A673 (cell line): Measurements from ENCODE around the gene CARS1. TPM values are rescaled to one million over a fixed set of nuclear protein-coding genes. Genes with fewer than 3 reads are reported as not detected.

Experiments used
- BruUV-seq: library from RNA; stranded (reverse); fragments of 400-500 nt; replicated peaks from 2 replicates; lab custom pipeline; 2021; lab: Mats Ljungman, UMichigan
- CTCF ChIA-PET: fragments of 300-600 bp; sonication (Branson Sonifier 250); formaldehyde crosslinking; loops from one replicate; lab custom pipeline; 2022; ENCODE audit warnings: antibody characterized with exemption; lab: Charles Lee
- POLR2A ChIA-PET: fragments of 300-600 bp; sonication (Branson Sonifier 250); formaldehyde crosslinking; loops from one replicate; lab custom pipeline; 2022; ENCODE audit warnings: antibody characterized with exemption; ENCODE audit not compliant: low non-redundant PET; lab: Charles Lee
- DNase-seq: peaks from one replicate; pipeline ENCODE4 v3.0.0-alpha.2; 2015; ENCODE audit warnings: low spot score
- H3K27ac ChIP-seq: fragments of 200-600 bp; sonication (generic); 2 replicates; pipeline ENCODE4 v1.5.1; 2016; ENCODE audit warnings: mixed run types, low read depth, mild to moderate bottlenecking, mixed read lengths, antibody characterized with exemption, low read length; ENCODE audit not compliant: poor library complexity, severe bottlenecking
- H3K27me3 ChIP-seq: fragments of 200-600 bp; sonication (generic); replicated peaks from 2 replicates; pipeline ENCODE4 v1.6.1; 2017; ENCODE audit warnings: mixed run types, low read depth, mild to moderate bottlenecking, mixed read lengths, antibody characterized with exemption, low read length; ENCODE audit not compliant: insufficient read depth, poor library complexity
- H3K36me3 ChIP-seq: fragments of 200-600 bp; sonication (generic); 2 replicates; pipeline ENCODE4 v1.6.1; 2016; ENCODE audit warnings: mixed run types, mild to moderate bottlenecking, mixed read lengths, antibody characterized with exemption, low read length; ENCODE audit not compliant: insufficient read depth, poor library complexity, severe bottlenecking
- H3K4me1 ChIP-seq: fragments of 200-600 bp; sonication (generic); 2 replicates; pipeline ENCODE4 v1.6.1; 2017; ENCODE audit warnings: mixed run types, mild to moderate bottlenecking, mixed read lengths, antibody characterized with exemption, low read length; ENCODE audit not compliant: insufficient read depth, poor library complexity, severe bottlenecking
- H3K4me3 ChIP-seq: fragments of 200-600 bp; sonication (generic); 2 replicates; pipeline ENCODE4 v1.5.1; 2016; ENCODE audit warnings: low read depth, mixed run types, mild to moderate bottlenecking, mixed read lengths, low read length; ENCODE audit not compliant: poor library complexity, severe bottlenecking
- H3K9me3 ChIP-seq: fragments of 200-600 bp; sonication (generic); 2 replicates; pipeline ENCODE4 v1.6.1; 2016; ENCODE audit warnings: mixed run types, low read depth, mild to moderate bottlenecking, mixed read lengths, antibody characterized with exemption, low read length; ENCODE audit not compliant: poor library complexity, severe bottlenecking
- EZH2 ChIP-seq: fragments of 200-600 bp; sonication (generic); IDR thresholded peaks from 2 replicates; pipeline ENCODE4 v1.6.1; 2017; ENCODE audit warnings: borderline replicate concordance, low read depth, mild to moderate bottlenecking, mixed read lengths, antibody characterized with exemption, low read length; ENCODE audit not compliant: poor library complexity, severe bottlenecking
- intact Hi-C: fragments of 100-400 bp; cut with micrococcal nuclease; formaldehyde crosslinking; loops from one replicate; pipeline ENCODE4 v1.10.0; 2022; ENCODE audit not compliant: unreplicated experiment
- total RNA-seq: library from RNA; stranded (reverse); gene quantifications from 2 replicates; pipeline ENCODE4 v1.2.3, GENCODE V29; 2021
- TF ChIP-seq, protein P1 (sequence below): fragments of 300-800, 200-600 bp; sonication (generic); conservative IDR thresholded peaks from 2 replicates; pipeline ENCODE4 v1.5.1; 2017; ENCODE audit warnings: low read depth, mild to moderate bottlenecking, antibody characterized with exemption, low read length, moderate library complexity, mixed read lengths

The CARS1 gene
- total RNA-seq, 1 experiment from 2014 or later = 76.4 TPM

DNA sequence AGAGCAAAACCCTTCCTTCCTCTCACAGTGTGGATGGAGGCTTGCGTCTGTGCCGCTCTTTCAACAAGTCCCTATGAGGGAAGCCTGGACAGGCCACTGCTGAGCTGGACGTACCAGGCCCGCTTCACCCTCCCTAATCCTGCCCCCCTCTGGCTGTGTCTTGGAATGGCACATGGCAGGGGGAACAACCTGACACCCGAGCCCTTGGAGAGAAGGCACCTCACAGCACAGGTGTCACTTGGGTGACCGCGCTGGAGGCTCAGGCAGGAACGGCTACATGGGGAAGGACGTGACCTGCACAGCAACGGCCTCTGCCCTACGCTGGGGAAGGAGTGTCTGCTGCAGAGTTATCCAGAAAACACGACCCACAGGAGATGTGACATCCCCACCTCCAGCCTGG, 11.0 kb downstream of the CARS1 start:
- DNase-seq = no peak
- Histone ChIP-seq H3K4me3 (no peak overlapping the region), H3K4me1 (peaks cover 21% of the 10 kb centered on the region), H3K9me3 (no peaks in the 10 kb centered on the region), H3K27me3 (no peaks in the 10 kb centered on the region), H3K27ac (no peak overlapping the region), H3K36me3 (peaks cover 21% of the 10 kb centered on the region)
- ChIA-PET POLR2A (no interaction called here), CTCF (no interaction called here)
- intact Hi-C loops = no loop called here
- TF ChIP-seq, protein P1, sequence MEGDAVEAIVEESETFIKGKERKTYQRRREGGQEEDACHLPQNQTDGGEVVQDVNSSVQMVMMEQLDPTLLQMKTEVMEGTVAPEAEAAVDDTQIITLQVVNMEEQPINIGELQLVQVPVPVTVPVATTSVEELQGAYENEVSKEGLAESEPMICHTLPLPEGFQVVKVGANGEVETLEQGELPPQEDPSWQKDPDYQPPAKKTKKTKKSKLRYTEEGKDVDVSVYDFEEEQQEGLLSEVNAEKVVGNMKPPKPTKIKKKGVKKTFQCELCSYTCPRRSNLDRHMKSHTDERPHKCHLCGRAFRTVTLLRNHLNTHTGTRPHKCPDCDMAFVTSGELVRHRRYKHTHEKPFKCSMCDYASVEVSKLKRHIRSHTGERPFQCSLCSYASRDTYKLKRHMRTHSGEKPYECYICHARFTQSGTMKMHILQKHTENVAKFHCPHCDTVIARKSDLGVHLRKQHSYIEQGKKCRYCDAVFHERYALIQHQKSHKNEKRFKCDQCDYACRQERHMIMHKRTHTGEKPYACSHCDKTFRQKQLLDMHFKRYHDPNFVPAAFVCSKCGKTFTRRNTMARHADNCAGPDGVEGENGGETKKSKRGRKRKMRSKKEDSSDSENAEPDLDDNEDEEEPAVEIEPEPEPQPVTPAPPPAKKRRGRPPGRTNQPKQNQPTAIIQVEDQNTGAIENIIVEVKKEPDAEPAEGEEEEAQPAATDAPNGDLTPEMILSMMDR = peak; percentile 32; the same call in 1 of the 2 replicates
- no peak for TF ChIP-seq EZH2
- no TSS peak for BruUV-seq

DNA sequence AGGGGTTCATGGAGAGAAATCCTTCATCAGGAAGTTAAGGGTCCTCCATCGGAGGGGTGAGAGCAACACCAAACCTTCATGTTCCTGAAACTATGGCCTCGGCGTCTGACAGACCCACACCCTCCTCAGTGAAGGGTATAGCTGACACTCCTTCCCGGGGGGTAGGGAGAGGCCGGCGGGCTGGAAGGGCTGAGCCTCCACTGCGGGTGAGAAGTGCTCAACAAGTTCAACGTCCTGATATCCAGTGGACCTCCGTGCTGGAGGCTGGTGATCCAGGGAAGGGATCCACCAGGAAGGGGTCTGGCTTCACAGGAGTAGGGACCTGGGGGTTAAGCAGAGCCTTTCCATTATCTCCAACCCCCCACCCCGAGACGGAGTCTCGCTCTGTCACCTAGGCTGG, 12.3 kb downstream of the CARS1 start:
- ChIA-PET POLR2A (no interaction called here), CTCF (no interaction called here)
- H3K27me3 ChIP-seq = no peaks in the 10 kb centered on the region
- H3K4me1 ChIP-seq = peaks cover 9% of the 10 kb centered on the region
- TF ChIP-seq, protein P1 = no peak
- no peak for TF ChIP-seq EZH2
- H3K27ac ChIP-seq = no peak overlapping the region
- H3K4me3 ChIP-seq = no peak overlapping the region
- no peak for DNase-seq
- intact Hi-C loops = no loop called here
- H3K36me3 ChIP-seq = peaks cover 34% of the 10 kb centered on the region
- BruUV-seq = no TSS peak
- no peaks in the 10 kb centered on the region for H3K9me3 ChIP-seq

GRCh38 chr11:3044004-3044403, 13.2 kb downstream of the CARS1 start:
- CTCF ChIA-PET = no interaction called here
- peaks cover under 1% of the 10 kb centered on the region for H3K4me1 ChIP-seq
- peaks cover 41% of the 10 kb centered on the region for H3K36me3 ChIP-seq
- intact Hi-C loops = no loop called here
- no peaks in the 10 kb centered on the region for H3K9me3 ChIP-seq
- no peak overlapping the region for H3K27ac ChIP-seq
- DNase-seq = no peak
- TF ChIP-seq, protein P1 = no peak
- TF ChIP-seq EZH2 = no peak
- BruUV-seq = no TSS peak
- POLR2A ChIA-PET = no interaction called here
- no peak overlapping the region for H3K4me3 ChIP-seq
- no peaks in the 10 kb centered on the region for H3K27me3 ChIP-seq
